Posterior vena cava (tissue), 2 donors: ENCODE results near the gene NUDT4B. TPM values are rescaled to one million over a fixed set of nuclear protein-coding genes. Genes with fewer than 3 reads are reported as not detected.
"Not testable (repeated sequence)": the region's sequence is repeated elsewhere in the genome, so short reads cannot be mapped to it uniquely, and the experiment has no call there.

Source experiments
- DNase-seq: peaks from one replicate; pipeline ENCODE4 v3.0.0-alpha.2; 2020; ENCODE audit warnings: low spot score
- intact Hi-C, 2 donors: fragments of 100-400 bp; cut with DNase I; formaldehyde crosslinking; loops; one replicate each; pipeline versions ENCODE4 v1.14.1 to v1.14.2; 2022 to 2023
- total RNA-seq, 2 donors: library from RNA; stranded (reverse); fragmentation: NEBNext Ultra II Directional; extraction: Animal tissue kit (Norgen Biotek cat#: 25700); gene quantifications; one replicate each; pipeline ENCODE4 v1.2.1, GENCODE V29; 2021
- donor health status: DM: yes; HTN: yes; CAD: no.
- donor health status: DM: yes; HTN: yes; CAD: no.

NUDT4B gene
- total RNA-seq, 2 donors from 2014 or later = 1.00 TPM; not detected in 1

DNA sequence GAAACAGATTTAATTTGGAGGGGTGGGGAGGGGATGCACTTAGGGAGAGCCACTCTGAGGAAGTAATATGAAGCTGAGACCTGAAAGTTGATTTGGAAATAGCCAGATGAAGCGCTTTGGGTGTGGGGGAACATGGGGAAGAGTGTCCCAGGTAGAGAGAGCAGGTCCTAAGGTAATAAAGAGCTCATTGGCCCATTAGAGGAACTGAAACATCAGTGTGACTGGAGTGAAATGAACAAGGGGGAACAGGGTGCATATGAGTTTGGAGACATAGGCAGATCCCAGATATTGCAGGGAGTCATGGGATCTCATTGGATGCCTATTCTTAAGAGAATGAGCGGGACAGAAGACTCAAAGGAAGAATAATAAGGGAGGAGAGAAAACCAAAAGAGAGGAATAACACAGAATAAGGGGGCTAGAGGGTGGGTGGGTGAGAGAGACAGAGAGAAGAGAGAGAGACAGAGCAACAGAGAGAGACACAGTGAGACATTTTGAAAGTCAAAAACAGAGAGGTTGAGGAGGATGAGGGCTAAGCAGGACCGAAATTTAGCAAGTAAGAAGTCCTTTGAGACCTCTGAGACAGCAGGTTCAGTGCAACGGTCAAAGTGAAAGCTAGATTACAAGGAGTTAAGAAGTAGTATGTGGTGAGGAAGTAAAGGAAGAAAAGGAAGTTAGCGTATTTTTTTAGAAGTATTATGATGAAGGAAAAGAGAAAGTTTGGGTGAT is 14.8 kb upstream of the NUDT4B start:
- intact Hi-C loops, DNase-seq: not testable (repeated sequence)

DNA sequence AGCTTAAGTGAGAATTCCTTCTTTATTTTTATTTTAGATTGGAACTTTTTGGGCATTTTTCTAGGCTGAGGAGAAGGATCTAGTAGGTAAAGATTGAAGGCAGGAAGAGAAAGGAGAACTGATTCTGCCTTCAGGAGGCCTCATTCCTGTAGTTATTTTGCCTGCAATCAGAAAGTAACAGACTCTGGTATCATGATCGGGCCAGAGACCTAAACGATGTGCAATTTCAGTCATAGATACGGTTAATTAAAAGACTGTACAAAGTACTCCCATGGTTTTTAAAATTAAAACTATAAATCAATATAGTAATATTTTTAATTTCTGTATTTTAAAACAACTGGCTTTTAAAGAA is 14.3 kb upstream of the NUDT4B start:
- intact Hi-C loops, DNase-seq: not testable (repeated sequence)

DNA sequence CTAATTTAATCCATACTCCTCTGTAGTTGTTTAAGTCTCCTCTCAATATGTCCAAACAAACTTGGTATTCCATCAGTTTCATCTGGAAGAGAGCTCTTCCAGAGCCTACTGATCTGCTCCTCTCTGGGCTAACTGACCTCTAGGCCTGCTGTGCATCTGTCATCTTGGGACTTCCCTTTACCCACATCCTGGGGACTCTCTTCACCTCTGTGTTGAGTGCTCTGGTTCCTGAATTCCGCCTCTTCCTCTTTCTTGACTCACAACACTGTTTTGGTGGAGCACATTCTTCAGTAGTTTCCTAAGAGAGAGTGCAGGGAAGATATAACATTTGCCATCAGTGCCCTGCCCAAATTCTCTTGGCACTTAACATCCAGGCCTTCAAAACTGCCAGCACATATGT is 13.0 kb upstream of the NUDT4B start:
- intact Hi-C loops, DNase-seq: not testable (repeated sequence)

DNA sequence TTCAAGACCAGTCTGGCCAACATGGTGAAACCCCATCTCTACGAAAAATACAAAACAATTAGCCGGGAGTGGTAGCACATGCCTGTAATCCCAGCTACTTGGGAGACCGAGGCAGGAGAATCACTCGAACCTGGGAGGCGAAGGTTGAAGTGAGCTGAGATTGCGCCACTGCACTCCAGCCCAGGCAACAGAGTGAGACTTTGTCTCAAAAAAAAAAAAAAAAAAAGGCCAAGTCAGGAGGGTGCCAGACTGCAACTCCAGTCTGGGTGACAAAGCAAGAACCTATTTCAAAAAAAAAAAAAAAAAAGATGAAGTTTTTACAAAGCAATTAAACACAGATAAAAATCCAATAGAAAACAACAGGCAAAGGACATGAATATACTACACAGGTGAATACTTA is 9.9 kb upstream of the NUDT4B start:
- DNase-seq, intact Hi-C loops: not testable (repeated sequence)

DNA sequence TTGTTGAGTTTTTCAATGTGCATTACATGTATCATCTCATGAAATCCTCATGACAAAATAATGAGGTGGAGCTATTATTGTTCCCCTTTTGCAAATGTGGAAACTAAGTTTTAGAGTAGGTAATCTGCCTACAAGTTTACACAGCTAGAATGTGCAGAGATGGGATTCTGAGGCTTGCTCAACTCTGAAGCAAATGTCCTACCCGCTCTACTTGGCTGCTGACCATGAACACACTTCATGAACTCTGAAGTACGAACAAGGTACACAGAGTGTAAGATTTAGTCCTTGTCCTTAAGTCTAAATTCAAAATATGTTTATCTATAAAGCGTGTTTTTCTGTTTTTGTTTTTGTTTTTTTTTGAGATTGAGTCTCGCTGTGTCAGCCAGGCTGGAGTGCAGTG is 5.4 kb upstream of the NUDT4B start:
- DNase-seq, intact Hi-C loops: not testable (repeated sequence)

DNA sequence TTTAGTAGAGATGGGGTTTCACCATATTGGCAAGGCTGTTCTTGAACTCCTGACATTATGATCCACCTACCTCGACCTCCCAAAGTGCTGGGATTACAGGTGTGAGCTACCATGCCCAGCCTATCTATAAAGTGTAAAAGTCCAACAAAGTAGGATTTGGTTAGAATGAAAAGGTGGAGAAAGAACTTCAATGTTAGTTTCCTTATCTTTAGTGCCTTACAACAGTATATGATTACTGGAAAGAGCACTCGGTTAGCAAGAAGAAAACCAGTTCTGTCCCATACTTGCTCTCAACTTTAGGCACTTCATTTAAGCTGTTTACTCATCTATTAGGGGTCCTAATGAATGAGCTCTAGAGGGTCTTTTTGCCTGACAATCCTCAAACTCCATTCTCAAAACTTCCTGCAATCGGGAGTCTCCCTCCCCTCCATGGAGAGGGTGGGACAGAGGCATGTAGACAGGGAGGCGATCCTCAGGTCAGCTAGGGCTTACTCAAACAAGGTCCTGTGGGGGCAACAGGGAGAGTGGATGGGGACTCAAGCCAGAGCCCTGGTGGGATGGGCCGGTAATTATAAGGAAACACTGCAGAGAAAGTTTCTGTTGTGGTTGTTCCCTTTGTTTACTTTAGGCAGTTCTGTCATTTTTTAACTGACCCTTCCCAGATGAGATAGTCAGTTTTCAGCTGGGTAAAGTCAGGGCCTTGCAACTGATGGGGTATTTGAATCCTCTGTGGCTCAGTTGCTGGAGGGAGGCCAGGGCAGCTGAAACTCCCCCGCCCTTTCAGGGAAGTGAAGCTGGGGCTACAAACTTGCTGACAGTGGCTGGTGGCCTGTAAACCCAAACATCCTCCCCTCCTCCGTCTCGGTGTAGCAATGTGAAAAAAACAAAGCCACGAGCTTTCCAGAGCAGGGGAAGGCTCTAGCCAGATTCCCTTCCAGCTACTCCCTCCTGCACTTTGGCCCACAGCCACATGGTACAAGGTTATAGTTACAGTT is 4.6 kb upstream of the NUDT4B start:
- intact Hi-C loops, DNase-seq: not testable (repeated sequence)

DNA sequence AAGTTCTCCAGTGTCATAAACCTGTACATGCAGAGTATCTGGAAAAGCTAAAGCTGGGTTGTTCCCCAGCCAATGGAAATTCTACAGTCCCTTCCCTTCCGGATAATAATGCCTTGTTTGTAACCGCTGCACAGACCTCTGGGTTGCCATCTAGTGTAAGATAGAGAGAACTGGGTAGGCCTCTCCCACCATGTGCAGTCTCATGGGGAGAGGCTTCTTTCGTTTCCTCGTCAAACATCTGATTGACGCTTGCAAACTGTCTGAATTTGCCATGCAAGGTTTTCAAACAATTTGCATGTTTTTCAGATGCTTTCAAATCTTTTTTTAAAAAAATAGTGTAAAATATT is 734 bp downstream of the NUDT4B start:
- DNase-seq, intact Hi-C loops: not testable (repeated sequence)

DNA sequence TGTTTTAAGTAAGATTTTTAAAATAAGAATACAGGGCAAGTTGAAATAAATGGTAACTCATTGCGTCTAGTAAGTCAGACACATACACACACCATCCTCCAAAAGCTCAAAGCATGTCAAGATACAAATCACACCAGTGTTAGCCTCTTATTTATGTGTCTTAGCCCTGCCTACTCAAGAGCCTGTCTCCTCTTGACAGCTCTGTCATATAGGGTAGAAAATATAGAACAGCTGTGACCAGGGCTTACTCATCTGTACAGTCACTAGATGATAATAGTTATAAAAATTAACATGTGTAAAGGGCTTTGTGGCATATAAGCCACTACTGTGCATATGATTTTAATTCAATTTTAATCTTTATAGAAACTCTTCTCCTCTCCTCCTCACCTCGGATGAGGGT is 7.7 kb downstream of the NUDT4B start:
- intact Hi-C loops = not testable (repeated sequence)

DNA sequence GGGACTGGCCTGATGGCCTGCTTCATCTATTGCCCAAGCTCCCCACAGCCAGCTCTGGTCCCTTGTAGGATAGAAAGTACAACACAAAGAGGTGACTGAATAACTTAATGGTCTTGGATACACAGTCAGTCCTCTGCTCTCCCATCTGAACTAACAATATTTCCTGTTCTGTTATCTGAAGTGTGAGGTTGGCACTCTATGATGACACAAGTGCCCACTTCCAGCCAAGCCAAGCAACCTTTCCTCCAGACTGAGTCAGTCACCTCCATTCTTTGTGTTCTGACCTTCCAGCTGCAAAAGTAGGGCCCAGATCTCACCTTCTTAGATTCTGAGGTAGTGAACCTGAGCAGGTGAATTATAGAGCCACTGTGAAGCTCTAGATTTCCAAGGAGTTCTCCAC is 8.9 kb downstream of the NUDT4B start:
- intact Hi-C loops, DNase-seq: not testable (repeated sequence)

More for the DNA sequence above, 7.7 kb downstream of the NUDT4B start:
- DNase-seq = not testable (repeated sequence)

DNA sequence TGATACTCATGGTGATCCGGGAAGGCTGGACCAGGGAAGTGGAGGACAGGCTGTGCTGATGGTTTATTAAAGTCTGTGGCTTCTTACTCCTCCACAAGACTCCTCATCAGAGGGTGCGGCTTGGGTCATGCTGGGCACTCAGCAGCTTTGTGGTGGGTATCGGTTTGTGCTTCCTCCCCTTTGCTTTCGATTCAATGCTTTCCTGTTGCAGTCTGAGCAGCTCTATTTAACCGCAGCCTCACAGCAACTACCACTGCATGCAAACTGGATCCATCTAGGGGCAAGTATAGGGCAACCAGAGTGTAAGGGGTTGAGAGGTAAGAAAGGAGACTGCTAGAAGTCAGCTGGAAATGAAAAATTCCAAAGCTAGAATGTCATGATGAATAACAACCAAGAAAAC is 9.8 kb downstream of the NUDT4B start:
- DNase-seq, intact Hi-C loops: not testable (repeated sequence)

DNA sequence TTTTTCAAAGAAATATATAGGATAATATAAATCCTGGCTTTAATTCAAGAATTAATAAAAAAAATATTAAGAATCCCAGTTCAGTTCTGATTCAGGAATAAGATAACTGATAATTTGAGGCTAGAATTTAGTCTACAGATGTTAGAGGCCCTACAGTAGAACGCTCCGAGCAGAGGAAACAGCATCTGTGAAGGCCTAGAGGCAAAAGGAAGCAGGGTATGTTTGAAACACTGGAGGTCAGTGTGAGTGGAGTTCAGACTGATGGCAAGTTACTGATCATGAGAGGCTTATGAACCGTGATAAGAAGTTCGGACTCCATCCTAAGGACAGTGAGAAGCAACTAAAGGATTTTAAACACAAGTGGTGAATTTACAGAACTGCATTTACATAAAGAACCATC is 10.4 kb downstream of the NUDT4B start:
- DNase-seq, intact Hi-C loops: not testable (repeated sequence)

DNA sequence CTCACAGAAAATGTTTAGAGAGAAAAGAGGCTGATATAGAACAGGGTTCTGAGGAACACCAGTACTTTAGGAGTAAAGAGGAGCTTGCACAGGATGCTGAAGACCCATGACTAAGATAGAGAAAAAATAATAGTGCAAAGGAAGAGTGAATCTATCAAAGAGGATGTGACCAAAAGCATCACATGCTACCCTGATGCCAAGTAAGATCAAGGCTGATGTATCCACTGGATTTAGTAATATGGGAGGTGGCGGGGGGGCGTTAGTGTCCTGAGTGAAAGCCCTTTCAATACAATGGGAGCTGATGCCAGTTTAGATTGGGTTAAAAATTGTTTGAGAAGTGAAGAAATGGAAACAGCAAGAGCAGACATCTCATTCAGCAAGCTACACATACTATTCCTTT is 11.2 kb downstream of the NUDT4B start:
- intact Hi-C loops, DNase-seq: not testable (repeated sequence)

DNA sequence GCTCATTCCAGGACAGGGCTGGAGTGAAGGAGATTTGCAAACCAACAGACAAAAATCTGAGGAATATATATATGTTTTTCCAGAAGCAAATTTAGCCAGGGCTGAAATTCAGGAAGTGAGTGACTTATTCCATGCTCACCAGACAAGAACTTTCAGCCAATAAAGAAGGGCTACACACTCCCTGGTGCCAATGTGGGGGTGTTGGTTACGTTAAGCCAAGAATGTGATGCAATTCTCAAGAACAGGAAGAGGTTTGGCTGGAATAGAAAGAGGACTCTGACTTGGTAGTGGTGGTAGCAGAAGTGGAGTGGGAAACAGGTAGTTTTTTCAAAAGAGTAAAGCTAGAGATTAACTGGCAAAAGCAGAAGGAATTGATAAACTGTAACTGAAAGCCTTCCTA is 11.6 kb downstream of the NUDT4B start:
- intact Hi-C loops, DNase-seq: not testable (repeated sequence)

DNA sequence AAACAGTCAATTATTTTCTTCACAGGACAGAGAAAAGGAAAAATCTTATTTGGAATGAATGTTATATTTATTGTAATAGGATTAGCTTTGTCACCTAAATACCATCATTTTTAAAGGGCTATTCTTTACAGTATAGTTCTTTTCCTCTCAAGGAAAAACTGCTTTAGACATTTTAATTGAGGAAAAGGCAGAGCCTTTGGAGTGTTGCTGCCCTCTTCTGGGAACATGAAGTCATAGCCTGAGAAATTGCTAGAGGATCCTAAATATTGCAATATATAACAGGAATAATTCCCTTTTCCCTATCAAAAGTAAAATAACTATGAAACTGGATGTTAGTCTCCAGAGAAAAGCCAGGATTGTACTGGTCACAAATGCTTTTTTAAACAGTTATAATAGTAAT is 12.8 kb downstream of the NUDT4B start:
- intact Hi-C loops, DNase-seq: not testable (repeated sequence)

DNA sequence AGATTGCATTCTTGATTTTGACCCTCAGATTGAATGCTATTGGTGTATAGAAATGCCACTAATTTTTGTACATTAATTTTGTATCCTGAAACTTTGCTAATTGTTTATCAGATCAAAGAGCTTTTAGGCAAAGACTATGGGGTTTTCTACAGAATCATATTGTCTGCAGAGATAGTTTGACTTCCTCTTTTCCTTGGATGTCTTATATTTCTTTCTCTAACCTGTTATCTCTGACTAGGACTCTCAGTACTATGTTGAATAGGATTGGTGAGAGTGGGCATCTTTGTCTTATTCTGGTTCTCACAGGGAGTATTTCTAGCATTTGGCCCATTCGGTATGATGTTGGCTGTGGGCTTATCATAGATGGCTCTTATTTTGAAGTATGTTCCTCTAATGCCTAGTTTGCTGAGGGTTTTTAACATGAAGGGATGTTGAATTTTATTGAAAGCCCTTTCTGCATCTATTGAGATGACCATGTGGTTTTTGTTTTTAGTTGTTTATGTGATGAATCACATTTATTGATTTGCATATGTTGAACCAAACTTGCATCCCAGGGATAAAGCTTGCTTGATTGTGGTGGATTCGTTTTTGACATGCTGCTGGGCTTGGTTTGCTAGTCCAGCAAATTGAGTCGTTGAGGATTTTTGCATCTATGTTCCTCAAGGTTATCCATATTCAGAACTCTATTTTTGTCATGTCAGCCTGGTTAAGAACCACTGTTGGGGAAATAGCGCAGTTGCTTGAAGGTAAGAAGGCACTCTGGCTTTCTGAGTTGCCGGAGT is 16.9 kb downstream of the NUDT4B start:
- intact Hi-C loops = not testable (repeated sequence)

DNA sequence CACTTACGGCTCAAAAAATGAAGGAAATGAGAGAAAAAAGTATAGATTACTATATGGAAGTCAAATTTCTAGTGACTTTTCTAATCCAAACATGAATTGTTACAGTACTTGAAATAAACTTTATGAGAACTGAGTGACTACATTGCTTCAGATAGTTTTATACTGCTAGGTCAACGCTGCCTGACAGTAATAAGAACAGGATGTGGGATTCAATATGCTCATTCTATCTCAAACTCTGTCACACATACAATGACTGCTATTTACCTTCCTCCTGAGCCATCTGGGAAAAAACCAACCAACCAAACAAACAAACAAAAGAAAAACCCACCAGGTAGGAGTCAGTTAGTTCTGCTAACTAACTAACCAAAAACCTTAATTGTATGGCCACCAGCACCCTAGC is 20.0 kb downstream of the NUDT4B start:
- DNase-seq, intact Hi-C loops: not testable (repeated sequence)

More for the DNA sequence above, 16.9 kb downstream of the NUDT4B start:
- DNase-seq = not testable (repeated sequence)

DNA sequence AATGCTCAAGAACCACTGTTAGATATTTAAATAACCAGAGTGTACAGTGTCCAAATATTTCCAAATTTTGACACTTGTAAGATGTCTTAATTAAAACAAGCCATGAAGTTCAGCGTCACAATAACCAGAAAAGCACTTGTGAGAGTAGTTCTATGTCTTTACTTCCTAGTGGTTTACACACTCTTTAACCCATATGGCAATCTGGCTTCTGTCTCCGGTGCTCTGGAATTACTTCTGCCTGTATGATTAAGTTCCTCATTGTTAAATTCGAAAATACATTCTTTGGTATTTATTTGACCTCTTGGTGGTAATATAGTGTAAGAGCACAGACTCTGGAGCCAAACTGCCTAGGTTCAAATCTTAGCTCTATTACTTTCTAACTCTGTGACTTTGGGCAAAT is 20.9 kb downstream of the NUDT4B start:
- intact Hi-C loops = not testable (repeated sequence)

DNA sequence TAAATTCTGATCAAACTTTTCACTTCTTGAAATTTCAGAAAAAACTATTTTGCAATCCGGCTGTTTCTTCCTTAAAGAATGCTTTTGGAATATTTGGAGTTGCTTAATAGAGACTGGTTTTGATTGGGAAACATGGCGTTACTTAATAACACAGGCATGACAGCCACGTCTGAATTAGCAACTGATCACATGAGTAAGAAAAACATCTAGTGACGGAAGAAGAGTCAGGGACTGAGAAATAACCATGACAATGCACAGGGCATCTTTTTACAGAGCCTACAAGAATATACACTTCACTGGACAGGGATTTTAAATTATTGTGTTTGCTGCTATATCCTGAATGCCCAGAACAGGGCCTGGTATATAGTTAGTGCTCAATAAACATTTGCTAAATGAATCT is 25.1 kb downstream of the NUDT4B start:
- DNase-seq, intact Hi-C loops: not testable (repeated sequence)

More for the DNA sequence above, 20.9 kb downstream of the NUDT4B start:
- DNase-seq = not testable (repeated sequence)

DNA sequence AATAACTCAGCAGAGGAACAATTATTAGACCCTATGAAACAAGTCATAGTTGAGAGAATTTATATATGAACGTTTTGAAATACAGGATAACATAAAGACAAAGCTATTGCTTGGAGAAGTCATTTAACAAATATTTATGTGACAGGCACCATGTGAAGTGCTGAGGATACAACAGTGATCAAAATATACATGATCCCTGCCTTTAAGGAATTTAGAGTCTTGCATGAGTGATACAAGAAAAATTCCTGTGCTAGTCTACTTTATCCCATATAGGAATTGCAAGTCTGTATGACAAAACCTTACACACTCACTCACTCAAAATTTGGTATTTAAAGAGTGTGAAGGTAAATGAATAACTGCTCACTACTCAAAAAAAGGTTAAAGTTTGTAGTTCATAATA is 25.5 kb downstream of the NUDT4B start:
- intact Hi-C loops, DNase-seq: not testable (repeated sequence)
